Activated CD4-positive, CD25-positive, alpha-beta regulatory T cell treated with anti-CD3 and anti-CD28 coated beads, Interleukin-2, amount 50 U/mL, for 16 hours (primary cell): ENCODE results near the gene RAP1GAP2.
"Not testable (repeated sequence)": the region's sequence is repeated elsewhere in the genome, so short reads cannot be mapped to it uniquely, and the experiment has no call there.

ENCODE experiments used
- DNase-seq: peaks from one replicate; pipeline ENCODE4 v3.0.0-alpha.2; 2020; ENCODE audit warnings: low read depth, low spot score

The RAP1GAP2 gene

GRCh38 chr17:2796164-2797125, at the start of gene RAP1GAP2:
RAP1GAP2 (plus strand) TSS chr17:2796438; CDS start chr17:2796528, 90 bp downstream.
- peak; percentile 42 for DNase-seq

- no peak for DNase-seq
These were observed 47.0 kb upstream of the RAP1GAP2 start, which contains the start of gene CCDC92B for GRCh38 chr17:2749058-2749783. CCDC92B (minus strand) TSS chr17:2749652; CDS start chr17:2735145, 14,507 bp downstream.

GRCh38 chr17:2749784-2750181, 46.5 kb upstream of the RAP1GAP2 start:
- DNase-seq = peak; percentile 30

GRCh38 chr17:2750721-2751120, 45.5 kb upstream of the RAP1GAP2 start:
- DNase-seq = no peak

- DNase-seq = no peak
These were observed 44.7 kb upstream of the RAP1GAP2 start for GRCh38 chr17:2751491-2751890.

GRCh38 chr17:2755891-2756724, 40.1 kb upstream of the RAP1GAP2 start:
- DNase-seq = no peak

- DNase-seq = no peak
These were observed 37.4 kb upstream of the RAP1GAP2 start for GRCh38 chr17:2758870-2759269.

- DNase-seq = no peak
These were observed 26.1 kb upstream of the RAP1GAP2 start for GRCh38 chr17:2770129-2770528.

GRCh38 chr17:2775206-2775605, 21.0 kb upstream of the RAP1GAP2 start:
- DNase-seq = no peak

GRCh38 chr17:2776589-2777241, 19.5 kb upstream of the RAP1GAP2 start:
- DNase-seq = no peak

GRCh38 chr17:2777242-2777867, 18.9 kb upstream of the RAP1GAP2 start:
- DNase-seq = no peak

- DNase-seq = no peak
These were observed 17.7 kb upstream of the RAP1GAP2 start for GRCh38 chr17:2778489-2778888.

- no peak for DNase-seq
These were observed 16.7 kb upstream of the RAP1GAP2 start for GRCh38 chr17:2779545-2779944.

GRCh38 chr17:2780256-2780655, 16.0 kb upstream of the RAP1GAP2 start:
- DNase-seq = no peak

- no peak for DNase-seq
These were observed 15.2 kb upstream of the RAP1GAP2 start for GRCh38 chr17:2780931-2781454.

GRCh38 chr17:2781598-2781997, 14.6 kb upstream of the RAP1GAP2 start:
- not testable (repeated sequence) for DNase-seq

- no peak for DNase-seq
These were observed 14.2 kb upstream of the RAP1GAP2 start for GRCh38 chr17:2782055-2782454.

- DNase-seq = no peak
These were observed 12.8 kb upstream of the RAP1GAP2 start for GRCh38 chr17:2783310-2784030.

GRCh38 chr17:2784864-2785263, 11.4 kb upstream of the RAP1GAP2 start:
- DNase-seq = no peak

GRCh38 chr17:2785376-2785775, 10.9 kb upstream of the RAP1GAP2 start:
- DNase-seq = not testable (repeated sequence)
